IMR-90 (cell line): Measurements from ENCODE around the gene SAXO1. TPM values are rescaled to one million over a fixed set of nuclear protein-coding genes. Genes with fewer than 3 reads are reported as not detected.
A peak's percentile ranks its signal among the peaks of the same experiment; 100 is the strongest.

Source experiments
- ATAC-seq: fragments of 200-7000 bp; cut with Tn5 transposase; 2 replicates; pipeline ENCODE4 v1.9.1; 2020; ENCODE audit warnings: low read depth, mild to moderate bottlenecking, moderate library complexity
- BruUV-seq: library from RNA; stranded (reverse); fragments of 400-500 nt; replicated peaks from 2 replicates; lab custom pipeline; 2021; lab: Mats Ljungman, UMichigan
- CTCF ChIA-PET: fragments of 300-600 bp; formaldehyde crosslinking; extraction: SDS; loops from one replicate; lab custom pipeline; 2021; ENCODE audit warnings: antibody characterized with exemption; lab: Yijun Ruan, JAX
- POLR2A ChIA-PET: fragments of 300-600 bp; sonication (Branson Sonifier 250); formaldehyde crosslinking; loops from one replicate; lab custom pipeline; 2022; ENCODE audit warnings: antibody characterized with exemption; ENCODE audit not compliant: unreplicated experiment; lab: Charles Lee
- DNase-seq: peaks from one replicate; pipeline ENCODE4 v3.0.0; 2013
- H2AFZ ChIP-seq: replicated peaks from 2 replicates; pipeline ENCODE3; 2013; ENCODE audit warnings: low read length, mild to moderate bottlenecking; ENCODE audit not compliant: poor library complexity
- H2AK5ac ChIP-seq: 2 replicates; pipeline ENCODE4 v1.6.1; 2013; ENCODE audit warnings: low read depth, low read length, inconsistent platforms
- H2AK9ac ChIP-seq: replicated peaks from 2 replicates; pipeline ENCODE3; 2013; ENCODE audit warnings: mild to moderate bottlenecking, low read depth, low read length, moderate library complexity; ENCODE audit not compliant: poor library complexity
- H2BK120ac ChIP-seq: 2 replicates; pipeline ENCODE4 v1.6.1; 2013; ENCODE audit warnings: low read depth, low read length, inconsistent platforms
- H2BK15ac ChIP-seq: 3 replicates; pipeline ENCODE4 v1.6.1; 2013; ENCODE audit warnings: low read depth, low read length, inconsistent platforms
- H2BK20ac ChIP-seq: 2 replicates; pipeline ENCODE4 v1.6.1; 2013; ENCODE audit warnings: low read depth, mild to moderate bottlenecking, inconsistent platforms, low read length, moderate library complexity
- H2BK5ac ChIP-seq: 2 replicates; pipeline ENCODE4 v1.6.1; 2013; ENCODE audit warnings: mild to moderate bottlenecking, low read depth, low read length, inconsistent platforms; ENCODE audit not compliant: poor library complexity, severe bottlenecking
- H3K14ac ChIP-seq: replicated peaks from 2 replicates; pipeline ENCODE4 v1.6.1; 2013; ENCODE audit warnings: low read depth, low read length, inconsistent platforms
- H3K18ac ChIP-seq: 2 replicates; pipeline ENCODE4 v1.6.1; 2013; ENCODE audit warnings: low read depth, low read length, control low read depth
- H3K23ac ChIP-seq: 2 replicates; pipeline ENCODE4 v1.6.1; 2013; ENCODE audit warnings: low read depth, low read length, inconsistent platforms
- H3K27ac ChIP-seq: 2 replicates; pipeline ENCODE4 v1.5.1; 2013; ENCODE audit warnings: mild to moderate bottlenecking, control low read depth, low read length; ENCODE audit not compliant: insufficient read depth
- H3K27me3 ChIP-seq: 2 replicates; pipeline ENCODE4 v1.6.1; 2013; ENCODE audit warnings: low read length; ENCODE audit not compliant: control insufficient read depth, insufficient read depth
- H3K36me3 ChIP-seq: 2 replicates; pipeline ENCODE4 v1.6.1; 2013; ENCODE audit warnings: low read length, mixed read lengths; ENCODE audit not compliant: control insufficient read depth, insufficient read depth
- H3K4ac ChIP-seq: 2 replicates; pipeline ENCODE4 v1.6.1; 2013; ENCODE audit warnings: low read depth, low read length, inconsistent platforms
- H3K4me1 ChIP-seq: 2 replicates; pipeline ENCODE4 v1.6.1; 2013; ENCODE audit warnings: low read length, mixed read lengths; ENCODE audit not compliant: control insufficient read depth, insufficient read depth
- H3K4me2 ChIP-seq: 2 replicates; pipeline ENCODE4 v1.6.1; 2013; ENCODE audit warnings: low read depth, mild to moderate bottlenecking, control low read depth, low read length, moderate library complexity
- H3K4me3 ChIP-seq: 2 replicates; pipeline ENCODE4 v1.5.1; 2013; ENCODE audit warnings: low read depth, mild to moderate bottlenecking, control low read depth, low read length, moderate library complexity; ENCODE audit not compliant: insufficient read depth
- H3K56ac ChIP-seq: 2 replicates; pipeline ENCODE4 v1.6.1; 2013; ENCODE audit warnings: low read length, inconsistent platforms; ENCODE audit not compliant: insufficient read depth; ENCODE audit errors: extremely low read depth
- H3K79me1 ChIP-seq, 2 experiments: 2 replicates each; pipeline ENCODE4 v1.6.1; 2013; ENCODE audit warnings: low read length in 2 of 2, inconsistent platforms in 1 of 2, low read depth in 1 of 2
- H3K9ac ChIP-seq: 2 replicates; pipeline ENCODE4 v1.6.1; 2013; ENCODE audit warnings: low read depth, low read length, control low read depth
- H3K9me1 ChIP-seq: 2 replicates; pipeline ENCODE4 v1.6.1; 2013; ENCODE audit warnings: low read length, inconsistent platforms; ENCODE audit not compliant: insufficient read depth
- H3K9me3 ChIP-seq: 2 replicates; pipeline ENCODE4 v1.6.1; 2013; ENCODE audit warnings: low read length; ENCODE audit not compliant: control insufficient read depth, insufficient read depth
- H4K20me1 ChIP-seq: 2 replicates; pipeline ENCODE4 v1.6.1; 2013; ENCODE audit warnings: low read length, inconsistent platforms; ENCODE audit not compliant: insufficient read depth
- H4K5ac ChIP-seq: 2 replicates; pipeline ENCODE4 v1.6.1; 2013; ENCODE audit warnings: mild to moderate bottlenecking, low read depth, low read length, control low read depth
- H4K8ac ChIP-seq, 2 experiments: 2 replicates each; pipeline ENCODE4 v1.6.1; 2013; ENCODE audit warnings: low read depth in 2 of 2, low read length in 2 of 2, control low read depth in 1 of 2, inconsistent platforms in 1 of 2
- H4K91ac ChIP-seq: 2 replicates; pipeline ENCODE4 v1.6.1; 2013; ENCODE audit warnings: low read depth, low read length, inconsistent platforms; ENCODE audit not compliant: insufficient read depth
- BHLHE40 ChIP-seq: fragments of 150-350 bp; IDR thresholded peaks from 2 replicates; pipeline ENCODE4 v1.6.1; 2016; ENCODE audit warnings: mild to moderate bottlenecking, low read depth, low read length
- CEBPB ChIP-seq: IDR thresholded peaks from 2 replicates; pipeline ENCODE4 v1.6.1; 2012; ENCODE audit warnings: low read depth, low read length, improper control_type of control experiment
- CHD1 ChIP-seq: IDR thresholded peaks from 2 replicates; pipeline ENCODE4 v1.6.1; 2012; ENCODE audit warnings: low read depth, low read length, improper control_type of control experiment
- CTCF ChIP-seq: conservative IDR thresholded peaks from 2 replicates; pipeline ENCODE4 v1.5.1; 2012; ENCODE audit warnings: mild to moderate bottlenecking, low read depth, low read length, improper control_type of control experiment
- MAFK ChIP-seq: IDR thresholded peaks from 2 replicates; pipeline ENCODE4 v1.6.1; 2012; ENCODE audit warnings: low read depth, low read length, improper control_type of control experiment
- MAZ ChIP-seq: IDR thresholded peaks from 2 replicates; pipeline ENCODE4 v1.6.1; 2012; ENCODE audit warnings: low read depth, mild to moderate bottlenecking, low read length, improper control_type of control experiment, moderate library complexity, borderline replicate concordance
- MXI1 ChIP-seq: IDR thresholded peaks from 2 replicates; pipeline ENCODE4 v1.6.1; 2012; ENCODE audit warnings: low read depth, mild to moderate bottlenecking, low read length, moderate library complexity, borderline replicate concordance
- NFE2L2 ChIP-seq: fragments of 150-350 bp; IDR thresholded peaks from 2 replicates; pipeline ENCODE4 v1.6.1; 2016; ENCODE audit warnings: low read depth, mild to moderate bottlenecking, low read length
- POLR2A ChIP-seq: IDR thresholded peaks from 2 replicates; pipeline ENCODE4 v1.6.1; 2012; ENCODE audit warnings: mild to moderate bottlenecking, low read depth, low read length
- RAD21 ChIP-seq: IDR thresholded peaks from 2 replicates; pipeline ENCODE4 v1.6.1; 2012; ENCODE audit warnings: low read length, improper control_type of control experiment
- USF2 ChIP-seq: fragments of 150-350 bp; IDR thresholded peaks from 2 replicates; pipeline ENCODE4 v1.6.1; 2017; ENCODE audit warnings: mild to moderate bottlenecking, antibody characterized with exemption, low read length, low read depth
- WGBS, 2 experiments: methylation state at CpG; one replicate each; pipeline versions ENCODE4 v1.1.5 to v1.1.7; 2013; ENCODE audit warnings: missing lambda C conversion rate in 2 of 2; ENCODE audit not compliant: insufficient read length in 1 of 2; ENCODE audit errors: extremely low coverage in 2 of 2; 5-methylcytosine and 5-hydroxymethylcytosine counted together
- dilution Hi-C: fragments of 300-500 bp; cut with HindIII; formaldehyde crosslinking; loops from one replicate; pipeline ENCODE4 v1.14.3; 2018; ENCODE audit warnings: low sequenced_read_pairs; ENCODE audit not compliant: unreplicated experiment
- in situ Hi-C: fragments of 300-500 bp; cut with MboI; formaldehyde crosslinking; loops from 3 replicates; pipeline ENCODE4 v1.14.3; 2019; ENCODE audit warnings: low sequenced_read_pairs, inconsistent platforms, mixed read lengths
- intact Hi-C: fragments of 100-400 bp; cut with micrococcal nuclease; formaldehyde crosslinking; loops from 2 replicates; pipeline ENCODE4 v1.10.0; 2022
- polyA plus RNA-seq, 3 experiments: library from polyadenylated mRNA; depleted of rRNA; stranded (reverse); fragments of >200 nt; gene quantifications; 2 replicates each; pipeline ENCODE4 v1.2.3, GENCODE V29; 2012; ENCODE audit warnings: low replicate concordance in 1 of 3
- total RNA-seq: library from RNA; depleted of rRNA; stranded (reverse); fragments of >200 nt; gene quantifications from 2 replicates; pipeline ENCODE4 v1.2.3, GENCODE V29; 2012
- TF ChIP-seq, protein P1 (sequence below): fragments of 150-350 bp; IDR thresholded peaks from 2 replicates; pipeline ENCODE4 v1.6.1; 2016; ENCODE audit warnings: low read depth, mild to moderate bottlenecking, low read length, moderate library complexity, borderline replicate concordance

The SAXO1 gene
- total and polyA plus RNA-seq, 2 of the 4 experiments (the other 2 are of a cell fraction): not detected

GRCh38 chr9:18893491-18893890 is 139.5 kb downstream of the SAXO1 start:
- Histone ChIP-seq H3K27me3 (no peaks in the 10 kb centered on the region), H2BK15ac (no peak overlapping the region), H3K9me1 (no peaks in the 10 kb centered on the region), H3K4ac (no peak overlapping the region), H3K4me3 (no peak overlapping the region), H2BK120ac (no peak overlapping the region), H4K20me1 (no peaks in the 10 kb centered on the region), H3K4me2 (no peak overlapping the region), H2AK9ac (no peak overlapping the region), H3K23ac (no peak overlapping the region), H3K9me3 (peaks cover 10% of the 10 kb centered on the region), H4K8ac (no peak overlapping the region), H3K9ac (no peak overlapping the region), H2AK5ac (no peak overlapping the region), H2AFZ (no peak overlapping the region), H3K18ac (no peak overlapping the region), H2BK20ac (no peak overlapping the region), H3K36me3 (no peaks in the 10 kb centered on the region), H4K91ac (no peak overlapping the region), H3K4me1 (no peaks in the 10 kb centered on the region), H3K27ac (no peak overlapping the region), H3K79me1 (no peaks in the 10 kb centered on the region), H4K5ac (no peak overlapping the region), H2BK5ac (no peak overlapping the region), H3K56ac (no peak overlapping the region), H3K14ac (no peak overlapping the region)
- dilution Hi-C loops (no loop called here), intact Hi-C loops (no loop called here), in situ Hi-C loops (no loop called here)
- ATAC-seq (no peak), DNase-seq (peak; percentile 6)
- POLR2A ChIA-PET: interaction anchor here (0.6 kb wide), 1 partner anchor 43 kb away, joined by 15 read pairs; no protein-coding TSS in a partner anchor
- CTCF ChIA-PET: no interaction called here
- no TSS peak for BruUV-seq
- TF ChIP-seq BHLHE40 (no peak), CEBPB (no peak), CTCF (no peak), MXI1 (no peak), NFE2L2 (no peak), MAZ (no peak), RAD21 (no peak), USF2 (no peak), POLR2A (no peak), CHD1 (no peak), MAFK (no peak)
- TF ChIP-seq, protein P1, sequence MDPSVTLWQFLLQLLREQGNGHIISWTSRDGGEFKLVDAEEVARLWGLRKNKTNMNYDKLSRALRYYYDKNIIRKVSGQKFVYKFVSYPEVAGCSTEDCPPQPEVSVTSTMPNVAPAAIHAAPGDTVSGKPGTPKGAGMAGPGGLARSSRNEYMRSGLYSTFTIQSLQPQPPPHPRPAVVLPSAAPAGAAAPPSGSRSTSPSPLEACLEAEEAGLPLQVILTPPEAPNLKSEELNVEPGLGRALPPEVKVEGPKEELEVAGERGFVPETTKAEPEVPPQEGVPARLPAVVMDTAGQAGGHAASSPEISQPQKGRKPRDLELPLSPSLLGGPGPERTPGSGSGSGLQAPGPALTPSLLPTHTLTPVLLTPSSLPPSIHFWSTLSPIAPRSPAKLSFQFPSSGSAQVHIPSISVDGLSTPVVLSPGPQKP: no peak
- WGBS, 2 experiments: no CpG with 5 or more reads among the region's 1 CpG
